Measurements from ENCODE around the gene SPATA1.

Gene SPATA1

DNA sequence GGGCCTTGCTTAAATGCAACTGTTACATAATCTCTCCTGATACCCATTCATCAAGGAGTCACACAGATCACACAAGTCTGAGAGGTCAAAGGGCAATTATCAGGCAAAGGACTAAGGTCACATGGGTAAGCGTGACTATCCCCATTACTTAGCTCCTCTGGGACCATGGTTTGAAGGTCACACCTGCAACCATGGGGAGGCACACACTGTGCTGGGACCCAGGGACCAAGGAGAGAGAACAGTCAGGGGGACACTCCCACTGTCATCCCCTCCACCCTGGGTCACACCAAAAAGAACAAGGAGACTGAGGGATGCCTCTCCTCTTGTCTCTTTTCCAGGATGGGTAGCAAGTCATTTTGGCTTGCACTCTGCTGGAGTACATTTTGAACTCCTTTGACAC lies 99.0 kb downstream of the SPATA1 start:
- Histone ChIP-seq H3K4me2 (ENCODE audit: low read depth, low read length) (no peak overlapping the region), H3K4me1 (ENCODE audit: low read length) (no peaks in the 10 kb centered on the region), H3K9me2 (replicated peaks; ENCODE audit: insufficient read depth, low read length) (no peaks in the 10 kb centered on the region), H3K27me3 (replicated peaks; ENCODE audit: insufficient read depth, low read length) (no peaks in the 10 kb centered on the region), H3F3A (ENCODE audit: insufficient read depth, low read length) (no peaks in the 10 kb centered on the region), H3K79me2 (ENCODE audit: low read length) (no peaks in the 10 kb centered on the region), H3K9ac (ENCODE audit: low read length) (no peak overlapping the region), H3K9me3 (replicated peaks; ENCODE audit: insufficient read depth, low read length) (no peaks in the 10 kb centered on the region), H2AFZ (ENCODE audit: low read length) (no peak overlapping the region), H3K36me3 (replicated peaks; ENCODE audit: insufficient read depth, low read length) (no peaks in the 10 kb centered on the region), H3K4me3 (ENCODE audit: low read length) (no peak overlapping the region), H4K20me1 (ENCODE audit: insufficient read depth, low read length) (no peaks in the 10 kb centered on the region), H3K27ac (ENCODE audit: low read length) (no peak overlapping the region)
- DNase-seq: no peak
- TF ChIP-seq EZH2 (optimal IDR thresholded peaks at IDR 0.05; ENCODE audit: low read depth, low read length) (no peak), EZH2phosphoT487 (IDR thresholded peaks at IDR 0.05; ENCODE audit: low read length) (no peak)
- TF ChIP-seq, protein P1, sequence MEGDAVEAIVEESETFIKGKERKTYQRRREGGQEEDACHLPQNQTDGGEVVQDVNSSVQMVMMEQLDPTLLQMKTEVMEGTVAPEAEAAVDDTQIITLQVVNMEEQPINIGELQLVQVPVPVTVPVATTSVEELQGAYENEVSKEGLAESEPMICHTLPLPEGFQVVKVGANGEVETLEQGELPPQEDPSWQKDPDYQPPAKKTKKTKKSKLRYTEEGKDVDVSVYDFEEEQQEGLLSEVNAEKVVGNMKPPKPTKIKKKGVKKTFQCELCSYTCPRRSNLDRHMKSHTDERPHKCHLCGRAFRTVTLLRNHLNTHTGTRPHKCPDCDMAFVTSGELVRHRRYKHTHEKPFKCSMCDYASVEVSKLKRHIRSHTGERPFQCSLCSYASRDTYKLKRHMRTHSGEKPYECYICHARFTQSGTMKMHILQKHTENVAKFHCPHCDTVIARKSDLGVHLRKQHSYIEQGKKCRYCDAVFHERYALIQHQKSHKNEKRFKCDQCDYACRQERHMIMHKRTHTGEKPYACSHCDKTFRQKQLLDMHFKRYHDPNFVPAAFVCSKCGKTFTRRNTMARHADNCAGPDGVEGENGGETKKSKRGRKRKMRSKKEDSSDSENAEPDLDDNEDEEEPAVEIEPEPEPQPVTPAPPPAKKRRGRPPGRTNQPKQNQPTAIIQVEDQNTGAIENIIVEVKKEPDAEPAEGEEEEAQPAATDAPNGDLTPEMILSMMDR (IDR thresholded peaks at IDR 0.05; ENCODE audit: low read length): no peak

DNA sequence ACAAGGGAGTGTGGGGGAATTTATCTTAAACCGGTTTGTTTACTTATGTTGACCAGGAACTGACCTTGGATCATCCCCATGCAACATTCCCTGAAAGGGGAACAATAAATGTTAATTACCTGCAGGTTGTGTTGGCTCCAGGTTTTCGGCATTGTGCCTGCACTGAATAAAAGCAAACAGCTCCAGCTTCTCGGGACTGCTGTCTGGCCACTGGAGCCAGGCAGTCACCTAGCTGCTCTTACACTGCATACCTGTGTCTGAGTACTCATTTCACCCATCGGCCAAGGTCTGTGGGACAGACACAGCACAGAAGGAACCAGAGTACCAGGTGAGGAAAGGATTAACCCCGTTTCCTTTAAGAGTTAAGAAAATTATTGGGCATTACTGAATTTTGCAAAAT lies 100.8 kb downstream of the SPATA1 start:
- Histone ChIP-seq H3K9me2 (replicated peaks; ENCODE audit: insufficient read depth, low read length) (no peaks in the 10 kb centered on the region), H3K9me3 (replicated peaks; ENCODE audit: insufficient read depth, low read length) (no peaks in the 10 kb centered on the region), H3K79me2 (ENCODE audit: low read length) (no peaks in the 10 kb centered on the region), H2AFZ (ENCODE audit: low read length) (no peak overlapping the region), H3K9ac (ENCODE audit: low read length) (no peak overlapping the region), H3K4me1 (ENCODE audit: low read length) (no peaks in the 10 kb centered on the region), H3F3A (ENCODE audit: insufficient read depth, low read length) (no peaks in the 10 kb centered on the region), H3K27me3 (replicated peaks; ENCODE audit: insufficient read depth, low read length) (no peaks in the 10 kb centered on the region), H3K36me3 (replicated peaks; ENCODE audit: insufficient read depth, low read length) (no peaks in the 10 kb centered on the region), H3K4me3 (ENCODE audit: low read length) (no peak overlapping the region), H3K4me2 (ENCODE audit: low read depth, low read length) (no peak overlapping the region), H4K20me1 (ENCODE audit: insufficient read depth, low read length) (no peaks in the 10 kb centered on the region), H3K27ac (ENCODE audit: low read length) (no peak overlapping the region)
- TF ChIP-seq EZH2 (optimal IDR thresholded peaks at IDR 0.05; ENCODE audit: low read depth, low read length): no peak
- TF ChIP-seq EZH2phosphoT487 (IDR thresholded peaks at IDR 0.05; ENCODE audit: low read length): no peak
- TF ChIP-seq, protein P1 (IDR thresholded peaks at IDR 0.05; ENCODE audit: low read length): no peak
- DNase-seq: no peak

DNA sequence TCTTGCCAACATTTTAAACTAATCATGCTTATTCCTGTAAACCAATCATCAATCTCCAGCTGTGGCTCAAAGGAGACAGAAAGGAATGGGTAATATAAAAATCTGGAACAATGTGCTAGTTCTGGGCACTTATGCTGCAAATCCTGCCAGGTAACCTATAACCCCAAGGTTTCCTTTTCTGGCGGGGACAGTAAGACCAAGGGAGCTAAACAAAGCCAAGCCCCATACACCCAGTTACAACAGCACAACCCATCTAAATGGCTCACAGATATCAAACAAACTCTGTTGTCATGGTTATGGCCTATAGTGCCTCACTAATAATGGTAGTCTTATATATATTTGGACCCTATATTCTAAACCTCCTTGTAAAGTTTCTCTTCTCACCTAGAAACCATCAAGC lies 104.9 kb downstream of the SPATA1 start:
- Histone ChIP-seq H3K79me2 (ENCODE audit: low read length) (no peaks in the 10 kb centered on the region), H4K20me1 (ENCODE audit: insufficient read depth, low read length) (no peaks in the 10 kb centered on the region), H3F3A (ENCODE audit: insufficient read depth, low read length) (no peaks in the 10 kb centered on the region), H3K27me3 (replicated peaks; ENCODE audit: insufficient read depth, low read length) (no peaks in the 10 kb centered on the region), H3K9me3 (replicated peaks; ENCODE audit: insufficient read depth, low read length) (no peaks in the 10 kb centered on the region), H3K9me2 (replicated peaks; ENCODE audit: insufficient read depth, low read length) (no peaks in the 10 kb centered on the region), H3K36me3 (replicated peaks; ENCODE audit: insufficient read depth, low read length) (no peaks in the 10 kb centered on the region), H3K9ac (ENCODE audit: low read length) (no peak overlapping the region), H3K4me2 (ENCODE audit: low read depth, low read length) (no peak overlapping the region), H3K4me1 (ENCODE audit: low read length) (no peaks in the 10 kb centered on the region), H3K27ac (ENCODE audit: low read length) (no peak overlapping the region), H2AFZ (ENCODE audit: low read length) (no peak overlapping the region), H3K4me3 (ENCODE audit: low read length) (no peak overlapping the region)
- no peak for TF ChIP-seq EZH2 (optimal IDR thresholded peaks at IDR 0.05; ENCODE audit: low read depth, low read length)
- TF ChIP-seq, protein P1 (IDR thresholded peaks at IDR 0.05; ENCODE audit: low read length): no peak
- TF ChIP-seq EZH2phosphoT487 (IDR thresholded peaks at IDR 0.05; ENCODE audit: low read length): no peak
- DNase-seq: no peak
